Lower lobe of right lung (tissue), 2 donors: Measurements from ENCODE around the gene TUBB6. TPM values are rescaled to one million over a fixed set of nuclear protein-coding genes. Genes with fewer than 3 reads are reported as not detected.

ENCODE experiments used
- ATAC-seq, 2 donors: fragments of 200-7000 bp; cut with Tn5 transposase; one replicate each; pipeline ENCODE4 v1.9.1; 2020 to 2022; ENCODE audit warnings: mild to moderate bottlenecking in 2 of 2, moderate library complexity in 2 of 2
- DNase-seq: peaks from one replicate; pipeline ENCODE4 v3.0.0-alpha.2; 2020
- H3K27ac ChIP-seq: fragments of 200-600 bp; one replicate; pipeline ENCODE4 v1.8.0; 2022
- H3K27me3 ChIP-seq: fragments of 200-600 bp; one replicate; pipeline ENCODE4 v1.8.0; 2022; ENCODE audit warnings: low read depth
- H3K36me3 ChIP-seq: fragments of 200-600 bp; one replicate; pipeline ENCODE4 v1.8.0; 2022; ENCODE audit warnings: mild to moderate bottlenecking
- H3K4me1 ChIP-seq: fragments of 200-600 bp; one replicate; pipeline ENCODE4 v1.8.0; 2022
- H3K4me3 ChIP-seq: fragments of 200-600 bp; one replicate; pipeline ENCODE4 v1.8.0; 2022; ENCODE audit warnings: mild to moderate bottlenecking
- H3K9me3 ChIP-seq: fragments of 200-600 bp; one replicate; pipeline ENCODE4 v1.8.0; 2022
- CTCF ChIP-seq: fragments of 200-600 bp; IDR thresholded peaks from one replicate; pipeline ENCODE4 v1.8.0; 2022; ENCODE audit warnings: antibody characterized with exemption, mild to moderate bottlenecking
- intact Hi-C: fragments of 100-400 bp; cut with DNase I; formaldehyde crosslinking; loops from one replicate; pipeline ENCODE4 v1.11.0; 2022
- total RNA-seq: library from RNA; stranded (reverse); fragmentation: NEBNext Ultra II Directional; extraction: Animal tissue kit (Norgen Biotek cat#: 25700); gene quantifications from one replicate; pipeline ENCODE4 v1.2.1, GENCODE V29; 2021
- donor health status: DM: no; HTN: yes; CAD: no; lungs with severe emphysema.

The TUBB6 gene
- total RNA-seq, 1 donor from 2014 or later: 92.9 TPM

- H3K4me3 ChIP-seq: no peak overlapping the region
- ATAC-seq: no peak
- H3K4me1 ChIP-seq: peaks cover 46% of the 10 kb centered on the region
- H3K27me3 ChIP-seq: no peaks in the 10 kb centered on the region
- TF ChIP-seq CTCF: no peak
- H3K9me3 ChIP-seq: no peaks in the 10 kb centered on the region
- no peak overlapping the region for H3K27ac ChIP-seq
- no peak for DNase-seq
- H3K36me3 ChIP-seq: peaks cover 36% of the 10 kb centered on the region
- intact Hi-C loops: no loop called here
These were observed 63.5 kb downstream of the TUBB6 start for GRCh38 chr18:12371590-12371989.

- H3K27me3 ChIP-seq: no peaks in the 10 kb centered on the region
- H3K9me3 ChIP-seq: no peaks in the 10 kb centered on the region
- H3K36me3 ChIP-seq: peaks cover 28% of the 10 kb centered on the region
- no peak overlapping the region for H3K4me3 ChIP-seq
- DNase-seq (no peak), ATAC-seq (no peak)
- no peak for TF ChIP-seq CTCF
- peaks cover 46% of the 10 kb centered on the region for H3K4me1 ChIP-seq
- intact Hi-C loops: no loop called here
- H3K27ac ChIP-seq: no peak overlapping the region
These were observed 64.4 kb downstream of the TUBB6 start for GRCh38 chr18:12372406-12372805.

GRCh38 chr18:12373116-12373770 is 65.2 kb downstream of the TUBB6 start:
- intact Hi-C loops: no loop called here
- no peaks in the 10 kb centered on the region for H3K9me3 ChIP-seq
- H3K27me3 ChIP-seq: no peaks in the 10 kb centered on the region
- DNase-seq: no peak
- H3K36me3 ChIP-seq: peaks cover 20% of the 10 kb centered on the region
- peaks cover 51% of the 10 kb centered on the region for H3K4me1 ChIP-seq
- no peak for TF ChIP-seq CTCF
- H3K4me3 ChIP-seq: no peak overlapping the region
- ATAC-seq: no peak
- no peak overlapping the region for H3K27ac ChIP-seq

GRCh38 chr18:12373771-12374116 is 65.7 kb downstream of the TUBB6 start:
- no peak for ATAC-seq
- Histone ChIP-seq H3K27me3 (no peaks in the 10 kb centered on the region), H3K27ac (no peak overlapping the region), H3K4me1 (peaks cover 51% of the 10 kb centered on the region), H3K36me3 (peaks cover 15% of the 10 kb centered on the region), H3K9me3 (no peaks in the 10 kb centered on the region), H3K4me3 (no peak overlapping the region)
- DNase-seq: no peak
- TF ChIP-seq CTCF: no peak
- intact Hi-C loops: no loop called here

- intact Hi-C loops: no loop called here
- DNase-seq (no peak), ATAC-seq (no peak)
- Histone ChIP-seq H3K4me3 (no peak overlapping the region), H3K4me1 (peaks cover 51% of the 10 kb centered on the region), H3K27ac (no peak overlapping the region), H3K9me3 (no peaks in the 10 kb centered on the region), H3K27me3 (no peaks in the 10 kb centered on the region), H3K36me3 (peaks cover 10% of the 10 kb centered on the region)
- TF ChIP-seq CTCF: no peak
These were observed 66.4 kb downstream of the TUBB6 start for GRCh38 chr18:12374401-12374800.

Other genes starting within 250 kb of the TUBB6 start
- gene ANKRD62, start 214.4 kb upstream of the TUBB6 start, total RNA-seq: 0.27 TPM
- gene CIDEA, start 53.9 kb upstream of the TUBB6 start, total RNA-seq: not detected
- 31.1 TPM for gene AFG3L2, start 69.0 kb downstream of the TUBB6 start, total RNA-seq
- 5.0 TPM for gene PRELID3A, start 99.7 kb downstream of the TUBB6 start, total RNA-seq